CD4-positive, alpha-beta T cell treated with Interleukin-4 for 4 hours (primary cell): ENCODE data around the gene SGF29.
A peak's percentile ranks its signal among the peaks of the same experiment; 100 is the strongest.
"Not testable (repeated sequence)": the region's sequence is repeated elsewhere in the genome, so short reads cannot be mapped to it uniquely, and the experiment has no call there.

Experiments used
- DNase-seq: peaks from one replicate; pipeline ENCODE4 v3.0.0-alpha.2; 2020

The SGF29 gene

GRCh38 chr16:28553776-28554633 lies at the start of gene SGF29:
TSS of gene SGF29 (plus strand) at chr16:28553920. CDS start at chr16:28581070, 27,150 bp downstream.
- peak; percentile 95 for DNase-seq

GRCh38 chr16:28504707-28505404 lies 48.9 kb upstream of the SGF29 start:
- DNase-seq = no peak

GRCh38 chr16:28505489-28506137 lies 48.1 kb upstream of the SGF29 start:
- DNase-seq = no peak

- no peak for DNase-seq
Observed at GRCh38 chr16:28511031-28511430, 42.7 kb upstream of the SGF29 start.

GRCh38 chr16:28511801-28512789 lies 41.6 kb upstream of the SGF29 start:
- no peak for DNase-seq

- DNase-seq = no peak
Observed at GRCh38 chr16:28513484-28514181, 40.1 kb upstream of the SGF29 start.

- no peak for DNase-seq
Observed at GRCh38 chr16:28514246-28514645, 39.5 kb upstream of the SGF29 start.

- no peak for DNase-seq
Observed at GRCh38 chr16:28520672-28521071, 33.0 kb upstream of the SGF29 start.

- no peak for DNase-seq
Observed at GRCh38 chr16:28521436-28521835, 32.3 kb upstream of the SGF29 start.

- no peak for DNase-seq
Observed at GRCh38 chr16:28522792-28523191, 30.9 kb upstream of the SGF29 start.

- DNase-seq = no peak
Observed at GRCh38 chr16:28524681-28525171, 29.0 kb upstream of the SGF29 start.

GRCh38 chr16:28526201-28527099 lies 27.3 kb upstream of the SGF29 start:
- no peak for DNase-seq

- DNase-seq = not testable (repeated sequence)
Observed at GRCh38 chr16:28527100-28527785, 26.5 kb upstream of the SGF29 start.

GRCh38 chr16:28527985-28528384 lies 25.7 kb upstream of the SGF29 start:
- no peak for DNase-seq

GRCh38 chr16:28528463-28528867 lies 25.3 kb upstream of the SGF29 start:
- DNase-seq = no peak

GRCh38 chr16:28529124-28529523 lies 24.6 kb upstream of the SGF29 start:
- DNase-seq = no peak

- DNase-seq = no peak
Observed at GRCh38 chr16:28531777-28532744, 21.7 kb upstream of the SGF29 start.

GRCh38 chr16:28532940-28533647 lies 20.6 kb upstream of the SGF29 start:
- no peak for DNase-seq
